Testis (tissue), 2 donors: Measurements from ENCODE around the gene RSF1.

Source experiments
- POLR2A ChIP-seq: fragments of 450-650 bp; IDR thresholded peaks from one replicate; pipeline ENCODE4 v1.6.1; 2017; ENCODE audit warnings: antibody characterized with exemption, mild to moderate bottlenecking, moderate library complexity
- TF ChIP-seq, protein P1 (sequence below), 3 experiments: fragments of 450-650 bp in 2 of 3; fragments of 200-600 bp in 1 of 3; sonication (generic) in 1 of 3; IDR thresholded peaks; one replicate each; pipeline ENCODE4 v1.5.1; 2016 to 2019; ENCODE audit warnings: antibody characterized with exemption in 3 of 3, mild to moderate bottlenecking in 2 of 3, moderate library complexity in 1 of 3

DNA sequence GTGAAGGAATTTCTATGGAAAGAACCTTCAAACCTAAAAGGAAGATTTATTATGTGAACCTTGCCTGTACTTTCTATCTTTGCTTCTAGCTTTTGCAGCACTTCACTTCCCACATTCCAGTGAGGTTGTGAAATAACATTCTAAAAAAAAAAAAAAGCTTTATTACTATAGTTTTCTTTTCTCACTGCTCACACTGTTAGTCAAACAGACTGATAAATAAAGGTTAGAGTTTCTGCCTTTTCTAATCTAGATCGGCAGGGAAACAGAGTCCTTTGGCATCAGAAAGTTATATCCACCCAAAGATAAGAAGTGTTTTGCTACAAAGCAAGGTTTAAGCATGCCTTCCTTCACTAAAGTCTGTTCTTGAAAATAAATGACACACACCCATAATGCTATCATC is 3.3 kb upstream of the RSF1 start:
- TF ChIP-seq, protein P1, sequence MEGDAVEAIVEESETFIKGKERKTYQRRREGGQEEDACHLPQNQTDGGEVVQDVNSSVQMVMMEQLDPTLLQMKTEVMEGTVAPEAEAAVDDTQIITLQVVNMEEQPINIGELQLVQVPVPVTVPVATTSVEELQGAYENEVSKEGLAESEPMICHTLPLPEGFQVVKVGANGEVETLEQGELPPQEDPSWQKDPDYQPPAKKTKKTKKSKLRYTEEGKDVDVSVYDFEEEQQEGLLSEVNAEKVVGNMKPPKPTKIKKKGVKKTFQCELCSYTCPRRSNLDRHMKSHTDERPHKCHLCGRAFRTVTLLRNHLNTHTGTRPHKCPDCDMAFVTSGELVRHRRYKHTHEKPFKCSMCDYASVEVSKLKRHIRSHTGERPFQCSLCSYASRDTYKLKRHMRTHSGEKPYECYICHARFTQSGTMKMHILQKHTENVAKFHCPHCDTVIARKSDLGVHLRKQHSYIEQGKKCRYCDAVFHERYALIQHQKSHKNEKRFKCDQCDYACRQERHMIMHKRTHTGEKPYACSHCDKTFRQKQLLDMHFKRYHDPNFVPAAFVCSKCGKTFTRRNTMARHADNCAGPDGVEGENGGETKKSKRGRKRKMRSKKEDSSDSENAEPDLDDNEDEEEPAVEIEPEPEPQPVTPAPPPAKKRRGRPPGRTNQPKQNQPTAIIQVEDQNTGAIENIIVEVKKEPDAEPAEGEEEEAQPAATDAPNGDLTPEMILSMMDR (IDR thresholded peaks at IDR 0.05), result no peak
- TF ChIP-seq POLR2A, result no peak
